Small intestine (tissue), 7 donors: ENCODE results near the gene PRKRA. TPM values are rescaled to one million over a fixed set of nuclear protein-coding genes. Genes with fewer than 3 reads are reported as not detected.
A peak's percentile ranks its signal among the peaks of the same experiment; 100 is the strongest.

Source experiments
- DNase-seq, 2 donors: peaks; one replicate each; pipeline versions ENCODE4 v3.0.0 to v3.0.0-alpha.2; 2013
- FAIRE-seq: peaks from 2 replicates; lab custom pipeline; 2012; peaks lifted over from hg19 to GRCh38; lab: Jason Lieb, UNC
- H3K27ac ChIP-seq, 3 donors: one replicate each; pipeline ENCODE4 v1.5.1; 2013; ENCODE audit warnings: low read length in 2 of 3, mild to moderate bottlenecking in 2 of 3, control low read depth in 1 of 3, inconsistent platforms in 1 of 3, low read depth in 1 of 3, moderate library complexity in 1 of 3
- H3K27me3 ChIP-seq, 3 donors: one replicate each; pipeline ENCODE4 v1.6.1; 2013; ENCODE audit warnings: low read length in 3 of 3, inconsistent platforms in 1 of 3; ENCODE audit not compliant: control insufficient read depth in 3 of 3, insufficient read depth in 3 of 3
- H3K36me3 ChIP-seq, 3 donors: one replicate each; pipeline ENCODE4 v1.6.1; 2013; ENCODE audit warnings: low read length in 3 of 3, inconsistent platforms in 1 of 3, low read depth in 1 of 3, mild to moderate bottlenecking in 1 of 3, moderate library complexity in 1 of 3; ENCODE audit not compliant: control insufficient read depth in 3 of 3, insufficient read depth in 2 of 3
- H3K4me1 ChIP-seq, 3 donors: one replicate each; pipeline ENCODE4 v1.6.1; 2013; ENCODE audit warnings: low read length in 2 of 3, inconsistent platforms in 1 of 3, low read depth in 1 of 3, mild to moderate bottlenecking in 1 of 3, moderate library complexity in 1 of 3; ENCODE audit not compliant: control insufficient read depth in 3 of 3, insufficient read depth in 2 of 3
- H3K4me3 ChIP-seq, 3 donors: one replicate each; pipeline ENCODE4 v1.5.1; 2013; ENCODE audit warnings: low read length in 3 of 3, control low read depth in 1 of 3, inconsistent platforms in 1 of 3, low read depth in 1 of 3, mild to moderate bottlenecking in 1 of 3, moderate library complexity in 1 of 3
- H3K9me3 ChIP-seq, 2 donors: one replicate each; pipeline ENCODE4 v1.6.1; 2013; ENCODE audit warnings: low read depth in 1 of 2, low read length in 1 of 2; ENCODE audit not compliant: control insufficient read depth in 2 of 2, insufficient read depth in 1 of 2
- WGBS, 3 donors: extraction: QIAGEN DNeasy Blood & Tissue Kit; methylation state at CpG; one replicate each; pipeline ENCODE4 v1.1.7; 2013; 5-methylcytosine and 5-hydroxymethylcytosine counted together
- polyA plus RNA-seq, 4 donors: library from polyadenylated mRNA; stranded (reverse) in 3 of 4; unstranded in 1 of 4; fragments of 200-250 nt in 3 of 4; fragments of 120-200 nt in 1 of 4; gene quantifications; one replicate each; pipeline versions ENCODE4 v1.2.1 to v1.2.3, GENCODE V29; 2013
- donor health status: healthy with polysubstance abuse.
- donor health status: control.
- donor health status: control.
- donor health status: Bipolar disorder and iron deficiency.
- donor health status: healthy.

PRKRA gene
- polyA plus RNA-seq, 4 donors: 26.6 to 37.7 (median 30.3) TPM

- H3K9me3 ChIP-seq: no peaks in the 10 kb centered on the region
- no peak for FAIRE-seq
- DNase-seq: peak; percentile 15 to 70
- H3K36me3 ChIP-seq: peaks cover 0 to 8% (median 3%) of the 10 kb centered on the region in 3 donors
- 60 to 80% (median 63%) methylated on average over 4 of the region's 4 CpGs for WGBS, 3 donors
- H3K4me3 ChIP-seq: no peak overlapping the region
- no peaks in the 10 kb centered on the region for H3K27me3 ChIP-seq
- peaks cover 19 to 31% (median 24%) of the 10 kb centered on the region in 3 donors for H3K4me1 ChIP-seq
- no peak overlapping the region for H3K27ac ChIP-seq
Measured at GRCh38 chr2:178482437-178482836, 31.5 kb upstream of the PRKRA start.

GRCh38 chr2:178480227-178481181, 29.5 kb upstream of the PRKRA start, which contains the start of gene PLEKHA3:
TSS of gene PLEKHA3 (plus strand) at chr2:178480457. CDS start at chr2:178480870, 413 bp downstream.
- Histone ChIP-seq H3K36me3 (no peaks in the 10 kb centered on the region), H3K4me1 (peaks cover 19 to 31% (median 29%) of the 10 kb centered on the region in 3 donors), H3K27me3 (no peaks in the 10 kb centered on the region), H3K4me3 (peak within 1 kb of the TSS; percentile 75 to 95 (median 77)), H3K9me3 (no peaks in the 10 kb centered on the region), H3K27ac (peak within 1 kb of the TSS; percentile 78 to 100 (median 93))
- peak; percentile 95 to 97 for DNase-seq
- FAIRE-seq: no peak
- 0 to 1% (median 0%) methylated on average over 36 to 92 of the region's 92 CpGs for WGBS, 3 donors

GRCh38 chr2:178479758-178480226, 28.8 kb upstream of the PRKRA start:
- Histone ChIP-seq H3K27me3 (no peaks in the 10 kb centered on the region), H3K36me3 (no peaks in the 10 kb centered on the region), H3K4me1 (peaks cover 16 to 29% (median 26%) of the 10 kb centered on the region in 3 donors), H3K4me3 (peak overlapping the region; percentile 75 to 95 (median 77)), H3K27ac (peak overlapping the region; percentile 78 to 100 (median 93)), H3K9me3 (no peaks in the 10 kb centered on the region)
- WGBS, 3 donors: 26 to 29% (median 26%) methylated on average over 19 of the region's 19 CpGs
- FAIRE-seq (no peak), DNase-seq (no peak)

GRCh38 chr2:178479275-178479616, 28.3 kb upstream of the PRKRA start:
- 39 to 56% (median 48%) methylated on average over 4 of the region's 4 CpGs for WGBS, 3 donors
- Histone ChIP-seq H3K27me3 (no peaks in the 10 kb centered on the region), H3K4me3 (peak overlapping the region in 2 of 3 donors; percentile 53 to 72), H3K27ac (peak overlapping the region; percentile 56 to 100 (median 93)), H3K4me1 (peaks cover 13 to 26% (median 21%) of the 10 kb centered on the region in 3 donors), H3K36me3 (no peaks in the 10 kb centered on the region), H3K9me3 (no peaks in the 10 kb centered on the region)
- peak in 1 of 2 donors; percentile 2 for DNase-seq
- no peak for FAIRE-seq

- peaks cover 12 to 24% (median 18%) of the 10 kb centered on the region in 3 donors for H3K4me1 ChIP-seq
- FAIRE-seq: no peak
- H3K27me3 ChIP-seq: no peaks in the 10 kb centered on the region
- WGBS, 3 donors: 1 to 2% (median 2%) methylated on average over 56 of the region's 56 CpGs
- H3K4me3 ChIP-seq: peak within 1 kb of the TSS; percentile 53 to 72 (median 60)
- no peaks in the 10 kb centered on the region for H3K9me3 ChIP-seq
- peak; percentile 82 to 92 for DNase-seq
- H3K36me3 ChIP-seq: no peaks in the 10 kb centered on the region
- H3K27ac ChIP-seq: peak within 1 kb of the TSS; percentile 56 to 100 (median 93)
Measured at GRCh38 chr2:178478439-178479274, 27.7 kb upstream of the PRKRA start, which contains the start of gene FKBP7. TSS of gene FKBP7 (minus strand) at chr2:178478600. CDS start at chr2:178478499, 101 bp downstream.

GRCh38 chr2:178478130-178478438, 27.1 kb upstream of the PRKRA start:
- FAIRE-seq: no peak
- no peaks in the 10 kb centered on the region for H3K36me3 ChIP-seq
- peak overlapping the region; percentile 56 to 100 (median 93) for H3K27ac ChIP-seq
- 0 to 1% (median 1%) methylated on average over 10 of the region's 10 CpGs for WGBS, 3 donors
- peak overlapping the region; percentile 53 to 72 (median 60) for H3K4me3 ChIP-seq
- DNase-seq: no peak
- no peaks in the 10 kb centered on the region for H3K27me3 ChIP-seq
- peaks cover 12 to 24% (median 15%) of the 10 kb centered on the region in 3 donors for H3K4me1 ChIP-seq
- H3K9me3 ChIP-seq: no peaks in the 10 kb centered on the region

- FAIRE-seq: no peak
- Histone ChIP-seq H3K4me1 (peaks cover 8 to 24% (median 12%) of the 10 kb centered on the region in 3 donors), H3K27ac (peak overlapping the region in 1 of 3 donors; percentile 93), H3K27me3 (no peaks in the 10 kb centered on the region), H3K9me3 (no peaks in the 10 kb centered on the region), H3K4me3 (peak overlapping the region; percentile 53 to 72 (median 60)), H3K36me3 (no peaks in the 10 kb centered on the region)
- 5 to 16% (median 15%) methylated on average over 3 of the region's 3 CpGs for WGBS, 3 donors
- DNase-seq: no peak
Measured at GRCh38 chr2:178477443-178478129, 26.6 kb upstream of the PRKRA start.
